Measurements from ENCODE around the gene TRIM61. TPM values are rescaled to one million over a fixed set of nuclear protein-coding genes. Genes with fewer than 3 reads are reported as not detected.

Gene TRIM61
- polyA plus RNA-seq, 1 donor from 2014 or later: not detected

GRCh38 chr4:164945146-164945545 is 32.3 kb downstream of the TRIM61 start:
- no peaks in the 10 kb centered on the region for H3K27me3 ChIP-seq (ENCODE audit: insufficient read depth, low read depth, low read length)
- H2AFZ ChIP-seq (ENCODE audit: low read depth, low read length): no peak overlapping the region
- H3K4me3 ChIP-seq (ENCODE audit: low read length): no peak overlapping the region
- no peak overlapping the region for H3K27ac ChIP-seq (ENCODE audit: low read length)
- H3F3A ChIP-seq (ENCODE audit: insufficient read depth, low read length, poor library complexity, severe bottlenecking): no peaks in the 10 kb centered on the region
- H4K20me1 ChIP-seq (ENCODE audit: insufficient read depth): no peaks in the 10 kb centered on the region
- no peaks in the 10 kb centered on the region for H3K36me3 ChIP-seq (ENCODE audit: insufficient read depth, low read length)
- H3K4me2 ChIP-seq (ENCODE audit: low read length): no peak overlapping the region
- H3K9me3 ChIP-seq (ENCODE audit: low read length): no peaks in the 10 kb centered on the region
- H3K9ac ChIP-seq (ENCODE audit: low read length): no peak overlapping the region
- no peaks in the 10 kb centered on the region for H3K79me2 ChIP-seq (replicated peaks; ENCODE audit: insufficient read depth, low read length)
- TF ChIP-seq, protein P1, sequence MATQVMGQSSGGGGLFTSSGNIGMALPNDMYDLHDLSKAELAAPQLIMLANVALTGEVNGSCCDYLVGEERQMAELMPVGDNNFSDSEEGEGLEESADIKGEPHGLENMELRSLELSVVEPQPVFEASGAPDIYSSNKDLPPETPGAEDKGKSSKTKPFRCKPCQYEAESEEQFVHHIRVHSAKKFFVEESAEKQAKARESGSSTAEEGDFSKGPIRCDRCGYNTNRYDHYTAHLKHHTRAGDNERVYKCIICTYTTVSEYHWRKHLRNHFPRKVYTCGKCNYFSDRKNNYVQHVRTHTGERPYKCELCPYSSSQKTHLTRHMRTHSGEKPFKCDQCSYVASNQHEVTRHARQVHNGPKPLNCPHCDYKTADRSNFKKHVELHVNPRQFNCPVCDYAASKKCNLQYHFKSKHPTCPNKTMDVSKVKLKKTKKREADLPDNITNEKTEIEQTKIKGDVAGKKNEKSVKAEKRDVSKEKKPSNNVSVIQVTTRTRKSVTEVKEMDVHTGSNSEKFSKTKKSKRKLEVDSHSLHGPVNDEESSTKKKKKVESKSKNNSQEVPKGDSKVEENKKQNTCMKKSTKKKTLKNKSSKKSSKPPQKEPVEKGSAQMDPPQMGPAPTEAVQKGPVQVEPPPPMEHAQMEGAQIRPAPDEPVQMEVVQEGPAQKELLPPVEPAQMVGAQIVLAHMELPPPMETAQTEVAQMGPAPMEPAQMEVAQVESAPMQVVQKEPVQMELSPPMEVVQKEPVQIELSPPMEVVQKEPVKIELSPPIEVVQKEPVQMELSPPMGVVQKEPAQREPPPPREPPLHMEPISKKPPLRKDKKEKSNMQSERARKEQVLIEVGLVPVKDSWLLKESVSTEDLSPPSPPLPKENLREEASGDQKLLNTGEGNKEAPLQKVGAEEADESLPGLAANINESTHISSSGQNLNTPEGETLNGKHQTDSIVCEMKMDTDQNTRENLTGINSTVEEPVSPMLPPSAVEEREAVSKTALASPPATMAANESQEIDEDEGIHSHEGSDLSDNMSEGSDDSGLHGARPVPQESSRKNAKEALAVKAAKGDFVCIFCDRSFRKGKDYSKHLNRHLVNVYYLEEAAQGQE (IDR thresholded peaks at IDR 0.05; ENCODE audit: borderline replicate concordance): no peak
- no peak for TF ChIP-seq MXI1 (conservative IDR thresholded peaks at IDR 0.05; ENCODE audit: poor library complexity, severe bottlenecking)
- no peak for TF ChIP-seq EZH2 (IDR thresholded peaks at IDR 0.05; ENCODE audit: borderline replicate concordance, insufficient read depth, low read length, poor library complexity, severe bottlenecking)
- H3K9me2 ChIP-seq (ENCODE audit: insufficient read depth, low read length): no peaks in the 10 kb centered on the region

- Histone ChIP-seq H3K79me2 (replicated peaks; ENCODE audit: insufficient read depth, low read length) (no peaks in the 10 kb centered on the region), H3F3A (ENCODE audit: insufficient read depth, low read length, poor library complexity, severe bottlenecking) (no peaks in the 10 kb centered on the region), H3K36me3 (ENCODE audit: insufficient read depth, low read length) (no peaks in the 10 kb centered on the region), H4K20me1 (ENCODE audit: insufficient read depth) (no peaks in the 10 kb centered on the region), H3K4me3 (ENCODE audit: low read length) (no peak overlapping the region), H3K9me3 (ENCODE audit: low read length) (no peaks in the 10 kb centered on the region), H2AFZ (ENCODE audit: low read depth, low read length) (no peak overlapping the region), H3K4me2 (ENCODE audit: low read length) (no peak overlapping the region), H3K27me3 (ENCODE audit: insufficient read depth, low read depth, low read length) (no peaks in the 10 kb centered on the region), H3K27ac (ENCODE audit: low read length) (no peak overlapping the region), H3K9ac (ENCODE audit: low read length) (no peak overlapping the region), H3K9me2 (ENCODE audit: insufficient read depth, low read length) (no peaks in the 10 kb centered on the region)
- TF ChIP-seq EZH2 (IDR thresholded peaks at IDR 0.05; ENCODE audit: borderline replicate concordance, insufficient read depth, low read length, poor library complexity, severe bottlenecking) (no peak), RAD21 (conservative IDR thresholded peaks at IDR 0.05) (no peak), EP300 (conservative IDR thresholded peaks at IDR 0.05; ENCODE audit: poor library complexity, severe bottlenecking) (no peak), SMC3 (conservative IDR thresholded peaks at IDR 0.05; ENCODE audit: poor library complexity) (no peak), TAF1 (IDR thresholded peaks at IDR 0.05; ENCODE audit: low read depth) (no peak), MXI1 (conservative IDR thresholded peaks at IDR 0.05; ENCODE audit: poor library complexity, severe bottlenecking) (no peak)
- TF ChIP-seq, protein P1 (IDR thresholded peaks at IDR 0.05; ENCODE audit: borderline replicate concordance): no peak
- TF ChIP-seq, protein P2, sequence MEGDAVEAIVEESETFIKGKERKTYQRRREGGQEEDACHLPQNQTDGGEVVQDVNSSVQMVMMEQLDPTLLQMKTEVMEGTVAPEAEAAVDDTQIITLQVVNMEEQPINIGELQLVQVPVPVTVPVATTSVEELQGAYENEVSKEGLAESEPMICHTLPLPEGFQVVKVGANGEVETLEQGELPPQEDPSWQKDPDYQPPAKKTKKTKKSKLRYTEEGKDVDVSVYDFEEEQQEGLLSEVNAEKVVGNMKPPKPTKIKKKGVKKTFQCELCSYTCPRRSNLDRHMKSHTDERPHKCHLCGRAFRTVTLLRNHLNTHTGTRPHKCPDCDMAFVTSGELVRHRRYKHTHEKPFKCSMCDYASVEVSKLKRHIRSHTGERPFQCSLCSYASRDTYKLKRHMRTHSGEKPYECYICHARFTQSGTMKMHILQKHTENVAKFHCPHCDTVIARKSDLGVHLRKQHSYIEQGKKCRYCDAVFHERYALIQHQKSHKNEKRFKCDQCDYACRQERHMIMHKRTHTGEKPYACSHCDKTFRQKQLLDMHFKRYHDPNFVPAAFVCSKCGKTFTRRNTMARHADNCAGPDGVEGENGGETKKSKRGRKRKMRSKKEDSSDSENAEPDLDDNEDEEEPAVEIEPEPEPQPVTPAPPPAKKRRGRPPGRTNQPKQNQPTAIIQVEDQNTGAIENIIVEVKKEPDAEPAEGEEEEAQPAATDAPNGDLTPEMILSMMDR (IDR thresholded peaks at IDR 0.05; ENCODE audit: poor library complexity, severe bottlenecking): no peak
Measured at GRCh38 chr4:164943192-164943591, 34.3 kb downstream of the TRIM61 start.
